D721Med (cell line): ENCODE results near the gene RECK.

Experiments
- DNase-seq: peaks from one replicate; pipeline ENCODE4 v3.0.0; 2011; ENCODE audit warnings: low spot score; ENCODE audit not compliant: insufficient read length
- FAIRE-seq: peaks from 2 replicates; lab custom pipeline; 2011; peaks lifted over from hg19 to GRCh38; lab: Jason Lieb, UNC
- CTCF ChIP-seq: IDR thresholded peaks from 2 replicates; pipeline ENCODE4 v1.5.1; 2012; ENCODE audit warnings: mild to moderate bottlenecking, control low read depth; ENCODE audit not compliant: insufficient read depth; ENCODE audit errors: missing control alignments

RECK gene

GRCh38 chr9:36138496-36138895 is 101.8 kb downstream of the RECK start:
- no peak for TF ChIP-seq CTCF

DNA sequence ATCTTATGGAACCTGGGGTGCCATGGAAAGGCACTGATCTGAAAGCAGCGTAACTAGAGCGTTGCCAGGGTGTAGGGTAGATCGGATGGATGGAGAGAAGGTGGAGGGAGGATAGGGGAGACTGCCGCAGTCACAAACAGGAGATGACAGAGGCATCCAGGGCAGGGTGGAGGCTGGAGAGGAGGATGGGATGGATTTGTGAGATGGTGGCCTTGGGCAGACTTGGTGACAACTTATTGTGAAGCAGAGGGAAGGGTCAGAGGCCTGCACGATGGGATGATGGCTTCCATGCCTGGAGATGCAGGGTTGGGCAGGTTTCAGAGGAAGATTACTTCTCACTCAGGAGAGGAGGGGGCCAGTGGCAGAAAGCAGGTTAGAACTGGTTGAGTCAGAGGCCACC is 102.2 kb downstream of the RECK start:
- DNase-seq (no peak), FAIRE-seq (no peak)
- no peak for TF ChIP-seq CTCF

More at GRCh38 chr9:36138496-36138895, 101.8 kb downstream of the RECK start:
- no peak for FAIRE-seq
- no peak for DNase-seq

DNA sequence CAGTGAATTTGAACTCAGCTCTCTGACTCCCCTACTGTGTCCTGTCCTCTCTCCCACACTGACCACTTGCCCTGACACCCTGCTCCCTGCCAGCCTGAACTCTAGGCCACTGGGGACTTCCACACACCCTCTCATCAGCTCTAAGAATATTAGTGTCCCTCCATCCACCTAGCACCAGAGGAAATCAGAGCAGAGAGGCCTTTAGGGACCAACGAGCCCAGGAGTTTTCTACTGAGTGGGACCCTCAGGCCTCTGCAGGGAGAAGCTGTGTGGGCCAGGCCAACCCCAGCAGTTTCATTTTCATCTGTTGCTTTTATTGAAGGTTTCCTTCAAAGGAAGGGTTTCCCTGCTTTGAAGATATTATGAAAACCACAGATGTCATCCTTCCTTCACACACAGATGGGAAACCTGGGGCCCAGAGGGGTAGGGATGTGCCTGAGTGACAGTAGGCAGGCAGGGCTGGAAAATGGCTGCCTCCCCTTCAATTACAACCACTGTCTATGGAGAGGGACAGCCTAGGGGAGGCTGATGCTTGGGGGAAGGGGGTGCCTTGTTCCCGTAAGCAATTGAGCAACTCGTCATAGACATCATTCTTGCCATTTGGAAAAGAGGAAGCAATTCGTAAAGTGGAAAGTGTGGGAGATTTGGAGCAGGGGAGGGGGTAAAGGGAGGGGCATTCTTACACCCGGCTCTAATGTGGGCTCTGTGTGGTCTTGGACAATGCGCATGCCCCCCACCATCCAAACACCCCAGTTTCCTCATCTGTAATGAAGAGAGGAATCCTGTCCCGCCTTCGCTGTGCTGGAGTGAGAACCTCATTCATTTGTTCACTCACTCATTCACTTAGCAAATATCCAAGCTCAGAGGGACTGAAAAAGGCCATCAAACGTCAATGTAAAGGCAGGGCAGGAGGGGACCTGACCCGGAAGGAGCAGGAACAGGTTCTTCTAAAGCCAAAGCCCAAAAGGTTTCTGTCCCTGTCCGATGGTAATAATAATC is 103.7 kb downstream of the RECK start:
- FAIRE-seq (no peak), DNase-seq (no peak)
- TF ChIP-seq CTCF, result no peak

- FAIRE-seq, result no peak
- DNase-seq, result no peak
- TF ChIP-seq CTCF, result peak; percentile 11
Measured at GRCh38 chr9:36141288-36141687, 104.6 kb downstream of the RECK start.

DNA sequence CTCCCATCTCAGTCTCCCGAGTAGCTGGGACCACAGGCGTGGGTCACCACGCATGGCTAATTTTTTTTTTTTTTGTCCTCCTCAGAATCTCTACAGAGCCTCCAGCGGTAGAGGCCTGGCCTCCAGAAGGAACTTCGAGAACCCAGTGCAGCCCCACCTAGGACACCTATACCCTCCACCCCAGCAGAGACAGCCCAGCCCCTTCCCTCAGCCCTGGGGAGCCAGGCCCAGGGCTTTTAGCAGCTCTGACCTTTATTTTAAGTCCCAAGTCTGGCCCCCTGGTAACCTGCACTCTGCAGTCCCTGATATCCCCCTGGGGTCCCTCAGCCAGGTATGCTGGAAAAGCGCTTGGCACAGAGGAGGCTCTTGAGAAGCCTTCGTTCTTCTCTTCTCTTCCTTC is 105.0 kb downstream of the RECK start:
- no peak for TF ChIP-seq CTCF
- DNase-seq, result no peak
- FAIRE-seq, result no peak

DNA sequence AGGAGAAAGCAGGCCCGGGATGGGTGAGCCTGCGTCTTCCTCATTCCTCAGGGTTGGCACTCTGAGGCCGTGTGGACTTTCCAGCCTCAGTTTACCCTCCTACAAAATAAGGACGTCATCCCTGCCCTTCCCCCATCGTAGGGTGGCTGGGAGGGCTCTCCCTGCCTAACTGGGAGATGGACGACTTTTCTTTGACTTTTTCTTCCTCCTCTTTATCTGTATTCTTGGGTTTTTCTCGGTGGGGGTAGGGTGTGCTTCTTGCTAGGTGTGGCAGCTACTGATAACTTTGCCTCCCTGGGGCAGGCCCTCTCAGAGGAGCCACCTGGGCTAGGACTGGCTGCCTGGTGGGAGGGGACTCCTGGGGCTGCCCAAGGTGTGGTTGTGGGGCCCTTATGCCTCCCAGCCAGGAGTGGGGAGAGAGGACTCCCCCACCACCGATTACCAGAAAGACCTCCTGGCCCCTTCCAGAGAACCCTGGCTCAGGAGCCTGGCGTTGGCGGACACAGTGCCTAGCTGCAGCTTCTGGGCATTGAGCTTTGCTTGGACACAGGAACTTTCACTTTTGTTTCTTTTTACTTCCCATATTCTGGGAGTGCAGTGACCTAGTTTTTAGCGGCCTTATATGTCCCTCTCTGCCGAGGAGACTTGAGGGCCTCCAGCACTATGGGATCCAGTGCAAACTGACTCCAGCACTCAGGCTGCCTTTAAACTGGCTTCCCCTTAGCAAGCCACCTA is 106.0 kb downstream of the RECK start:
- FAIRE-seq (no peak), DNase-seq (no peak)
- no peak for TF ChIP-seq CTCF
